HCT116 (cell line): ENCODE results near the gene PDE8A.

ENCODE experiments used
- JUND ChIP-seq: IDR thresholded peaks from 2 replicates; pipeline ENCODE4 v1.6.1; 2012
- POLR2A ChIP-seq: IDR thresholded peaks from 2 replicates; pipeline ENCODE4 v1.7.0; 2011; ENCODE audit warnings: borderline replicate concordance; ENCODE audit not compliant: insufficient read depth, insufficient read length; ENCODE audit errors: extremely low read depth
- TF ChIP-seq, protein P1 (sequence below), 3 experiments: fragments of 200-600 bp in 1 of 3; sonication (generic) in 1 of 3; IDR thresholded peaks in 2 of 3; conservative IDR thresholded peaks in 1 of 3; 2 replicates each; pipeline ENCODE4 v1.5.1; 2012 to 2017; ENCODE audit warnings: low read depth in 2 of 3, low read length in 2 of 3, antibody characterized with exemption in 1 of 3, borderline replicate concordance in 1 of 3, control low read depth in 1 of 3, mild to moderate bottlenecking in 1 of 3, mixed read lengths in 1 of 3, mixed run types in 1 of 3, moderate library complexity in 1 of 3; ENCODE audit not compliant: insufficient read depth in 1 of 3

DNA sequence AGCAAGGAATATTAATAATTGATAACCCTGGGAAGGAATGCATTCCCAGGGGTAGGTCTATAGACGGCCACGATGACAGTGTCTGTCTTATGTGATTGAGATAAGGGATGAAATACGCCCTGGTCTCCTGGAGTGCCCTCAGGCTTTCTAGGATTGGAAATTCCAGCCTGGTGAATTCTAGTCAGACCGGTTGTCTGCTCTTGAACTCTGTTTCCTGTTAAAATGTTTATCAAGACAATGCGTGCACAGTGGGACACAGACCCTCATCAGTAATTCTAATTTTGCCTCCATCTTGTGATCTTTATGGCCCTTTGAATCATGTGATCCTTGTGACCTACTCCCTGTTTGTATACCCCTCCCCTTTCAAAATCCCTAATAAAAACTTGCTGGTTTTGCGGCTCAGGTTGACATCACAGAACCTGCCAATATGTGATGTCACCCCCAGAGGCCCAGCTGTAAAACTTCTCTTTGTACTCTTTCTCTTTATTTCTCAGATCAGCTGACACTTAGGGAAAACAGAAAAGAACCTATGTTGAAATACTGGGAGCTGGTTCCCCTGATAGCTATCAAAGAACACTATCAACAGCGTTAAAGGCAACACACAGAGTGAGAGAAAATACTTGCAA lies 183.3 kb downstream of the PDE8A start:
- TF ChIP-seq POLR2A: no peak
- TF ChIP-seq JUND: no peak
- TF ChIP-seq, protein P1, sequence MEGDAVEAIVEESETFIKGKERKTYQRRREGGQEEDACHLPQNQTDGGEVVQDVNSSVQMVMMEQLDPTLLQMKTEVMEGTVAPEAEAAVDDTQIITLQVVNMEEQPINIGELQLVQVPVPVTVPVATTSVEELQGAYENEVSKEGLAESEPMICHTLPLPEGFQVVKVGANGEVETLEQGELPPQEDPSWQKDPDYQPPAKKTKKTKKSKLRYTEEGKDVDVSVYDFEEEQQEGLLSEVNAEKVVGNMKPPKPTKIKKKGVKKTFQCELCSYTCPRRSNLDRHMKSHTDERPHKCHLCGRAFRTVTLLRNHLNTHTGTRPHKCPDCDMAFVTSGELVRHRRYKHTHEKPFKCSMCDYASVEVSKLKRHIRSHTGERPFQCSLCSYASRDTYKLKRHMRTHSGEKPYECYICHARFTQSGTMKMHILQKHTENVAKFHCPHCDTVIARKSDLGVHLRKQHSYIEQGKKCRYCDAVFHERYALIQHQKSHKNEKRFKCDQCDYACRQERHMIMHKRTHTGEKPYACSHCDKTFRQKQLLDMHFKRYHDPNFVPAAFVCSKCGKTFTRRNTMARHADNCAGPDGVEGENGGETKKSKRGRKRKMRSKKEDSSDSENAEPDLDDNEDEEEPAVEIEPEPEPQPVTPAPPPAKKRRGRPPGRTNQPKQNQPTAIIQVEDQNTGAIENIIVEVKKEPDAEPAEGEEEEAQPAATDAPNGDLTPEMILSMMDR (IDR thresholded peaks at IDR 0.05 in 2 of 3, conservative IDR thresholded peaks at IDR 0.05 in 1 of 3; ENCODE audit: borderline replicate concordance in 1 of 3, insufficient read depth in 1 of 3, low read depth in 2 of 3, low read length in 2 of 3): no peak
